ENCODE results near the gene UBAC1.

DNA sequence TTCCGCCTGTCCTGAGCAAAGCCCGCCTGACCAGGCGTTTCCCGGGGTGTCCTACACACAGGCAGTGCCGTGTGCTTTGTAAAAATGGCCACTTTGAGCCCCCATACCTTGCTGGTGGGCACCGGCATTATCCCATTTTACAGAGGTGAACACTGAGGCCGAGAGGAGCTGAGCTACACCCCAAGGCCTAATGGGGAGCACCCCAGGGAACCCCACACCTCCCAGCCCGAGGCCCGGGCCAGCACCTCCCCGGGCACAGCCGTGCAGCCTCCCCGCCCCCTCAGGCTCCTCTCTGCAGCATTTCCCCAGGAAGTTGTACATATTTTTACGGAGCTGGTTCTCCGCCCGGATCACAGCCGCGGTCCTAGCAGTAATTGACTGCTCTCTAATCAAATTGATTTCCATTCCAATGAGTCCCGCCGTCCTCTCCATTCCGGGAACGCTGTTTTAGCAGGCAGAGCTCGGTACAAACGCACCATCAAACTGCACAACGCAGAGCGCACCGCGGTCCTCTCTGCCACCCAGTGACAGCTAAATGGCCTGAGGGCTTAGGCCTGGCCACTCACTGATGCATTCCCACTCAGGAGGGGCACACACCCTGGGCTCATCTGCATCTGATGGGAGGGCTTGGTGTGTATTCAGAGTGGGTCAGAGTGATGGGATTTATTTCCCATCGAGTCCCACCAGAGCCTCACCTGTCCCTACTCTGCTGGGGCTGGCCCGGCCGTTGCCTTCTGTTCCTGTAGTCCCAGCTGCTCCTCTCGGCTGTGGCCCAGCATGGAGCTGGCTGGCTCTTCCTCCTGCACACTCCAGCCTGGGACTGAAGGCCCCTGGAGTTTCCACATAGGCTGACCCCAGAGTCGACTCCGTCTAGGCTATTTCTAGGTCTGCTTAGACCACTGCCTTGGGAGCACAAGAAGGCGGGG lies 36.2 kb upstream of the UBAC1 start:
- TF ChIP-seq ZBTB49 (tag by site-specific recombination; IDR thresholded peaks at IDR 0.05; ENCODE audit: low read depth), result no peak
- TF ChIP-seq ZNF239 (tag by site-specific recombination; IDR thresholded peaks at IDR 0.05), result no peak
- TF ChIP-seq ZNF140 (tag by site-specific recombination; IDR thresholded peaks at IDR 0.05), result no peak
- TF ChIP-seq, protein P1, sequence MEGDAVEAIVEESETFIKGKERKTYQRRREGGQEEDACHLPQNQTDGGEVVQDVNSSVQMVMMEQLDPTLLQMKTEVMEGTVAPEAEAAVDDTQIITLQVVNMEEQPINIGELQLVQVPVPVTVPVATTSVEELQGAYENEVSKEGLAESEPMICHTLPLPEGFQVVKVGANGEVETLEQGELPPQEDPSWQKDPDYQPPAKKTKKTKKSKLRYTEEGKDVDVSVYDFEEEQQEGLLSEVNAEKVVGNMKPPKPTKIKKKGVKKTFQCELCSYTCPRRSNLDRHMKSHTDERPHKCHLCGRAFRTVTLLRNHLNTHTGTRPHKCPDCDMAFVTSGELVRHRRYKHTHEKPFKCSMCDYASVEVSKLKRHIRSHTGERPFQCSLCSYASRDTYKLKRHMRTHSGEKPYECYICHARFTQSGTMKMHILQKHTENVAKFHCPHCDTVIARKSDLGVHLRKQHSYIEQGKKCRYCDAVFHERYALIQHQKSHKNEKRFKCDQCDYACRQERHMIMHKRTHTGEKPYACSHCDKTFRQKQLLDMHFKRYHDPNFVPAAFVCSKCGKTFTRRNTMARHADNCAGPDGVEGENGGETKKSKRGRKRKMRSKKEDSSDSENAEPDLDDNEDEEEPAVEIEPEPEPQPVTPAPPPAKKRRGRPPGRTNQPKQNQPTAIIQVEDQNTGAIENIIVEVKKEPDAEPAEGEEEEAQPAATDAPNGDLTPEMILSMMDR (tag by site-specific recombination; IDR thresholded peaks at IDR 0.05), result no peak
